Ovary (tissue), 9 donors: Measurements from ENCODE around the gene MRPL41. TPM values are rescaled to one million over a fixed set of nuclear protein-coding genes. Genes with fewer than 3 reads are reported as not detected.

ENCODE experiments used
- DNase-seq, 5 donors: peaks; one replicate each; pipeline ENCODE4 v3.0.0-alpha.2; 2019 to 2020
- H3K27ac ChIP-seq, 2 donors: fragments of 200-600 bp; one replicate each; pipeline versions ENCODE4 v1.5.1 to v1.8.0; 2019 to 2022
- H3K27me3 ChIP-seq: fragments of 200-600 bp; one replicate; pipeline ENCODE4 v1.8.0; 2022
- H3K36me3 ChIP-seq: fragments of 200-600 bp; sonication (generic); one replicate; pipeline ENCODE4 v1.5.1; 2019
- H3K4me1 ChIP-seq: one replicate; pipeline ENCODE4 v1.8.1; 2013; ENCODE audit warnings: mild to moderate bottlenecking, moderate library complexity; ENCODE audit not compliant: insufficient read depth
- H3K4me3 ChIP-seq: fragments of 200-600 bp; sonication (generic); one replicate; pipeline ENCODE4 v1.5.1; 2017
- H3K9me3 ChIP-seq, 2 donors: fragments of 200-600 bp in 1 of 2; sonication (generic) in 1 of 2; one replicate each; pipeline versions ENCODE4 v1.5.1 to v1.8.1; 2013 to 2019; ENCODE audit warnings: mild to moderate bottlenecking in 1 of 2, moderate library complexity in 1 of 2
- CTCF ChIP-seq, 3 donors: fragments of 450-650 bp in 2 of 3; fragments of 200-600 bp in 1 of 3; IDR thresholded peaks; one replicate each; pipeline versions ENCODE4 v1.5.1 to v1.8.0; 2016 to 2022; ENCODE audit warnings: antibody characterized with exemption in 3 of 3, mild to moderate bottlenecking in 1 of 3
- EP300 ChIP-seq: sonication (generic); formaldehyde crosslinking; IDR thresholded peaks from one replicate; pipeline ENCODE4 v1.6.1; 2017; ENCODE audit warnings: antibody characterized with exemption
- POLR2A ChIP-seq: fragments of 450-650 bp; IDR thresholded peaks from one replicate; pipeline ENCODE4 v1.6.1; 2017; ENCODE audit warnings: antibody characterized with exemption, mild to moderate bottlenecking, moderate library complexity
- WGBS, 3 donors: extraction: QIAGEN DNeasy Blood & Tissue Kit in 1 of 3; methylation state at CpG; one replicate each; pipeline versions ENCODE4 v1.1.5 to v1.1.7; 2013 to 2017; 5-methylcytosine and 5-hydroxymethylcytosine counted together
- intact Hi-C, 4 donors: fragments of 100-400 bp; cut with DNase I; formaldehyde crosslinking; loops; one replicate each; pipeline versions ENCODE4 v1.11.0 to v1.15.1; 2022 to 2023
- polyA plus RNA-seq, 2 donors: library from polyadenylated mRNA; stranded (reverse); fragments of 200-250 nt in 1 of 2; fragments of 350-450 nt in 1 of 2; fragmentation: Illumina TruSeq in 1 of 2; extraction: RNeasy Lipid Tissue Mini Kit (QIAGEN cat#74804) in 1 of 2; gene quantifications; one replicate each; pipeline ENCODE4 v1.2.3, GENCODE V29; 2013 to 2014
- total RNA-seq, 7 donors: library from RNA; depleted of rRNA in 2 of 7; stranded (reverse); fragments of >200 nt in 2 of 7; fragmentation: NEBNext Ultra II Directional in 3 of 7; extraction: Animal tissue kit (Norgen Biotek cat#: 25700) in 3 of 7; gene quantifications; one replicate each; pipeline versions ENCODE4 v1.1.0 to v1.2.4, GENCODE V29; 2016 to 2023
- donor health status: DM: no; HTN: no; CAD: no; lungs with moderate emphysema.
- donor health status: DM: no; HTN: no; CAD: no.
- donor health status: Bipolar disorder and iron deficiency.
- donor health status: DM: yes; HTN: yes; CAD: no.
- donor health status: DM: no; HTN: no; CAD: no.
- donor health status: DM: yes; HTN: yes; CAD: no.

Gene MRPL41
- total and polyA plus RNA-seq, 9 donors = 1.0 to 61.9 (median 48.3) TPM

- intact Hi-C loops = loop anchor here in 3 of 4 donors (5.0 to 10.0 kb wide), 2 partner anchors 224 to 227 kb away; no protein-coding TSS in a partner anchor
- H3K27me3 ChIP-seq = no peaks in the 10 kb centered on the region
- H3K27ac ChIP-seq = no peak overlapping the region
- H3K36me3 ChIP-seq = no peaks in the 10 kb centered on the region
- 93 to 95% (median 94%) methylated on average over 17 to 18 of the region's 18 CpGs for WGBS, 3 donors
- H3K4me3 ChIP-seq = no peak overlapping the region
- DNase-seq = no peak
- H3K9me3 ChIP-seq = no peaks in the 10 kb centered on the region
- no peaks in the 10 kb centered on the region for H3K4me1 ChIP-seq
- TF ChIP-seq POLR2A (no peak), CTCF (IDR thresholded peaks at IDR 0.05) (no peak), EP300 (no peak)
Measured at GRCh38 chr9:137521405-137521985, 30.2 kb upstream of the MRPL41 start.

GRCh38 chr9:137522746-137523455 lies 28.8 kb upstream of the MRPL41 start:
- Histone ChIP-seq H3K9me3 (no peaks in the 10 kb centered on the region), H3K36me3 (no peaks in the 10 kb centered on the region), H3K4me1 (no peaks in the 10 kb centered on the region), H3K4me3 (no peak overlapping the region), H3K27me3 (no peaks in the 10 kb centered on the region), H3K27ac (no peak overlapping the region)
- intact Hi-C loops = loop anchor here in 3 of 4 donors (5.0 to 10.0 kb wide), 2 partner anchors 226 to 228 kb away; no protein-coding TSS in a partner anchor
- TF ChIP-seq EP300 (no peak), POLR2A (no peak), CTCF (IDR thresholded peaks at IDR 0.05) (no peak)
- 93 to 95% (median 94%) methylated on average over 36 of the region's 36 CpGs for WGBS, 3 donors
- DNase-seq = no peak

GRCh38 chr9:137524161-137524980 lies 27.3 kb upstream of the MRPL41 start:
- intact Hi-C loops = loop anchor here in 3 of 4 donors (5.0 to 10.0 kb wide), 2 partner anchors 227 to 230 kb away; no protein-coding TSS in a partner anchor
- H3K4me1 ChIP-seq = no peaks in the 10 kb centered on the region
- no peak overlapping the region for H3K4me3 ChIP-seq
- no peak for DNase-seq
- 93 to 96% (median 95%) methylated on average over 33 of the region's 33 CpGs for WGBS, 3 donors
- H3K27ac ChIP-seq = no peak overlapping the region
- no peaks in the 10 kb centered on the region for H3K27me3 ChIP-seq
- no peaks in the 10 kb centered on the region for H3K36me3 ChIP-seq
- no peak for TF ChIP-seq CTCF (IDR thresholded peaks at IDR 0.05)
- TF ChIP-seq POLR2A = no peak
- TF ChIP-seq EP300 = no peak
- H3K9me3 ChIP-seq = no peaks in the 10 kb centered on the region

- Histone ChIP-seq H3K27ac (no peak overlapping the region), H3K4me1 (no peaks in the 10 kb centered on the region), H3K27me3 (no peaks in the 10 kb centered on the region), H3K9me3 (no peaks in the 10 kb centered on the region), H3K4me3 (no peak overlapping the region), H3K36me3 (no peaks in the 10 kb centered on the region)
- 80 to 88% (median 83%) methylated on average over 5 of the region's 5 CpGs for WGBS, 3 donors
- no peak for DNase-seq
- intact Hi-C loops = loop anchor here in 3 of 4 donors (5.0 to 10.0 kb wide), 2 partner anchors 228 to 230 kb away; no protein-coding TSS in a partner anchor
- TF ChIP-seq POLR2A (no peak), CTCF (IDR thresholded peaks at IDR 0.05) (no peak), EP300 (no peak)
Measured at GRCh38 chr9:137524981-137525317, 26.7 kb upstream of the MRPL41 start.
